GM12864 (cell line): Measurements from ENCODE around the gene NUAK2.

ENCODE experiments used
- DNase-seq: peaks from one replicate; pipeline ENCODE4 v3.0.0-alpha.2; 2011; ENCODE audit warnings: low read depth
- H3K4me3 ChIP-seq: 2 replicates; pipeline ENCODE4 v1.5.1; 2011; ENCODE audit warnings: mild to moderate bottlenecking, low read depth, low read length, control low read depth
- CTCF ChIP-seq: IDR thresholded peaks from 2 replicates; pipeline ENCODE4 v1.5.1; 2011; ENCODE audit warnings: low read depth, mild to moderate bottlenecking, moderate library complexity, low read length, control low read depth, inconsistent platforms; ENCODE audit errors: missing control alignments

The NUAK2 gene

GRCh38 chr1:205271277-205271676 lies 50.3 kb downstream of the NUAK2 start:
- no peak for DNase-seq
- no peak overlapping the region for H3K4me3 ChIP-seq
- no peak for TF ChIP-seq CTCF

GRCh38 chr1:205270764-205271163 lies 50.8 kb downstream of the NUAK2 start:
- no peak for DNase-seq
- TF ChIP-seq CTCF, result no peak
- H3K4me3 ChIP-seq, result no peak overlapping the region

- no peak for TF ChIP-seq CTCF
- no peak for DNase-seq
- H3K4me3 ChIP-seq, result no peak overlapping the region
Measured at GRCh38 chr1:205270271-205270670, 51.3 kb downstream of the NUAK2 start.

- DNase-seq, result no peak
- no peak overlapping the region for H3K4me3 ChIP-seq
- no peak for TF ChIP-seq CTCF
Measured at GRCh38 chr1:205269711-205270110, 51.8 kb downstream of the NUAK2 start.

GRCh38 chr1:205268846-205269680 lies 52.5 kb downstream of the NUAK2 start:
- DNase-seq, result no peak
- TF ChIP-seq CTCF, result no peak
- no peak overlapping the region for H3K4me3 ChIP-seq

- no peak for TF ChIP-seq CTCF
- no peak for DNase-seq
- H3K4me3 ChIP-seq, result no peak overlapping the region
Measured at GRCh38 chr1:205267306-205267902, 54.1 kb downstream of the NUAK2 start.
